GM19395 (cell line): ENCODE results near the gene LGR6.
"Not testable (repeated sequence)": the region's sequence is repeated elsewhere in the genome, so short reads cannot be mapped to it uniquely, and the experiment has no call there.

Source experiments
- ATAC-seq: cut with Tn5 transposase; IDR thresholded peaks from one replicate; pipeline ENCODE4 v1.9.1; 2021; ENCODE audit warnings: mild to moderate bottlenecking, moderate library complexity; ENCODE audit not compliant: unreplicated experiment

The LGR6 gene

GRCh38 chr1:202176949-202177927 is 16.4 kb upstream of the LGR6 start:
- ATAC-seq: no peak

GRCh38 chr1:202179828-202180750 is 13.5 kb upstream of the LGR6 start:
- no peak for ATAC-seq

- not testable (repeated sequence) for ATAC-seq
Observed at GRCh38 chr1:202180751-202181139, 12.9 kb upstream of the LGR6 start.

GRCh38 chr1:202181586-202181985 is 12.0 kb upstream of the LGR6 start:
- ATAC-seq: no peak

DNA sequence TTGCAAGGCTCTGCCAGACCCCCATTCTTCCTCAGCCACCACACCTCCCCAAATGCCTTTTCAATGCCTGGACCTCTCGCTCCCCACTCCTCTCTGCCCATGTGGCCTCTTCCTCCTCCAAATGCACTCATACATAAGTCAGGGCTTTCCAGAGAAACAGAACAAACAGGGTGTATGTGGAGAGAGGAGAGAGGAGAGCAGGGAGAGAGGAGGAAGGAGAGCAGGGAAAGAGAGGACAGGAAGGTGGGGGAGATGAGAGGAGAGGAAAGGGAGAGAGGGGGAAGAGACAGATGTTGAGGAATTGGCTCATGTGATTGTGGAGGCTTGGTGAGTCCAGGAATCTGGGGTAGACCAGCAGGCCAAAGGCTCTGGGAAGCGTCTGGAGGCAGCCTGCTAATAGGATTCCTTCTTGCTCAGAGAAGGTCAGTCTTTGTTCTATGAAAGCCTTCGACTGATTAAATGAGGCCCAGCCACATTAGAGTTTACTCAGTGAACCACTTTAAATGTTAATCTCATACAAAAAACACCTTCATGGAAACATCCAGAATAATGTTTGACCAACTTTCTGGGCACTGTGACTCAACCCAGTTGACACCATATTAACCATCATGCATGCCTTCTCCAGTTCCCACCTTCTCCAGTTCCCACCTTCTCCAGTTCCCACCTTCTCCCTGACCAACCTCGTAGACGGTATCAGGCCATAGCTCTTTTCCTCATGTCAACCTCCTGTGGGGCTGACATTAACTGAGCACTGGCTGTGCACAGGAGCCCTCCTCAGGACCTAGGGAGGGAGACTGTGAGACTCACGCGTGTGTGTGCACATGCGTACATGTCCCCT is 11.3 kb upstream of the LGR6 start:
- ATAC-seq: no peak

- no peak for ATAC-seq
Observed at GRCh38 chr1:202184750-202185460, 8.7 kb upstream of the LGR6 start.

DNA sequence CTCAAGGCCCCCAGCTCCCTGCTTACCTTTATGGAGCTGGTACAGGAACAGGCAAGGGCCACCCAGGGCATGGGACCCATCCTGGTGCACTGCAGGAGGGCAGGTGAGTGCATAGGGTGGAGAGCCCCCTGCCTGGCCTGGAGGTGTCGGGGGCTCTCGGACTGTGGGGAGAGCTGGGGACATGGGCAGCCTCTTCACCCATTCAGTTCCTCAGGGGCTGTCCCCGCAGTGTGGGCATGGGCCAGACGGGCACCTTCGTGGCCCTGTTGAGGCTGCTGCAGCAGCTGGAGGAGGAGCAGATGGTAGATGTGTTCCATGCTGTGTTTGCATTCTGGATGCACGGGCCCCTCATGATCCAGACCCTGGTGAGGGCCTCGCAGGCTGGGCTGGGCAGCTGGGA is 7.3 kb upstream of the LGR6 start:
- no peak for ATAC-seq

DNA sequence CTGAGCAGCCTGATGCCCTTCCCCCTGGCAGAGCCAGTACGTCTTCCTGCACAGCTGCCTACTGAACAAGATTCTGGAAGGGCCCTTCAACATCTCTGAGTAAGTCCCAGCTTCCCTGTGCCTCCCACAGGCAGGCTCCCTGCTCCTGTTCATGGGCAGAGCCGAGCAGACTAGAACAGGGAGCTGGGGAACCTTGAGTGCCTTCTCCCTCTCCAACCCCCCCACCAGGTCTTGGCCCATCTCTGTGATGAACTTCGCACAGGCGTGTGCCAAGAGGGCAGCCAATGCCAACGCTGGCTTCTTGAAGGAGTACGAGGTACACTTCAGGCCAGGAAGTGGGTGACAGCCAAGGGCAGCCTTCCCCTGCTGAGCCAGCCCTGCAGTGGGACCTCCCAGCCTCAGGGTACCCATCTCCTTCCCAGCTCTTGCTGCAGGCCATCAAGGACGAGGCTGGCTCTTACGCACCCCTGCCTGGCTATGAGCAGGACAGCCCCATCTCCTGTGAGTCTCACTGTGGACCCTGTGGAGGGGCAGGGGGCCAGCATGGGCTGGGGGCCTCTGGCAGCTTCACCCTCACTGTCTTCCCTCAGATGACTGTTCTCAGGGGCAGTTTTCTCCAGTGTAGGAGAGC is 6.4 kb upstream of the LGR6 start:
- ATAC-seq: no peak

- ATAC-seq: no peak
Observed at GRCh38 chr1:202187697-202188407, 5.7 kb upstream of the LGR6 start.

DNA sequence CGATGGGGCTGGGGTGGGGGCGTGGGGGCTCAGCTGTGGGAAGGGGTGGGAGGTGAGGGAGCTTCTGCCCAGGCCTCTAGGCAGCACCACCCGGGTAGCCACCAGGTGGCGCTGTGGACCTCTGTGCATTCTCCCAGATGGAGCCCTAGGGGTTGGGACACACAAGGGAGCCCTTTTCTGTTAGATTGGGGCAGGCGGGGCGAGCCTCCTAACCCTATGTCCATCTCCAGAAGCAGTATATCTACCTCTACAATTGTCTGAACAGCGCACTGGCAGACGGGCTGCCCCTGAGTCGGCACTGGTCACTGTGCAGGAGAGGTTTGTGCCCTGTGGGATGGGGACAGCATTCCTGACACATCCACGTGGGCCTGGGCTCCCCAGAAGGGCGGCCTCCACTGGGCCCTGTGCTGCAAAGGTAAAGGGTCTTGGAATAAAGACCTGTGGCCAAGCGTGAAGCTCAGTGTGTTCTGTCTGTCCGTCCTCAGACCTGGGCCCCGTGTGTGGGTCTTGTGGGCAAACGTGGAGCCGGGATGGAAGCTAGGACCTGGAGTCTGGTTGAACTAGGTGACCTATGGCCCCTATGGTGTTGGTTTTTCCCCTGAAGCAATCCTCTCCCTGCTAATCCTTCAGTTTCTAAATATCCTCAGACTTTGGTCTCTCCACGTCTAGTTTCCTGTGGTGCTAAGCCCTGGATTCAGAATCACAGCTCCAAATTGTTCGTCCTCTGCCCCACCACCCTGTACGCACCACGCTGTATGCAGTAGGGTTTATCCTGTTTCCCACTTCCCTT is 4.4 kb upstream of the LGR6 start:
- ATAC-seq: no peak

GRCh38 chr1:202189918-202190715 is 3.5 kb upstream of the LGR6 start:
- no peak for ATAC-seq

GRCh38 chr1:202191391-202191790 is 2.2 kb upstream of the LGR6 start:
- not testable (repeated sequence) for ATAC-seq

- ATAC-seq: no peak
Observed at GRCh38 chr1:202192770-202193613, 607 bp upstream of the LGR6 start.

GRCh38 chr1:202194328-202194648 is 689 bp downstream of the LGR6 start:
- ATAC-seq: no peak

GRCh38 chr1:202197653-202198365 is 4.2 kb downstream of the LGR6 start:
- ATAC-seq: no peak

DNA sequence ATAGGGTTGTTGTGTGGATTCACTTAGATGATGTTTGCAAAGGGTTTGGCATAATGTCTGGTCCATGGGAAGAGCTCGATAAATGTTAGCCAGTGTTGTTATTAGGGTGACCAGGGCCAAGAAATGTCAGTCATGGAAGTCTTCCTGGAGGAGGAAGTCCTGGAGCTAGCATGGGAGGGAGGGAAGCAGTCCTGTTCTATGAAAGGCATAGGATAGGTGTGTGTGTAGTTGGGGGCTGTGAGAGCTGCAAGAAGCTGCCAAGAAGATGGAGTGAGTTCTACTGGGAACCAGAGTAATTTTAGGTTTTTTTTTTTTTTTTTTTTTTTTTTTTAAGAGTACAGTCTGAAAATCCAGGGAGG is 4.7 kb downstream of the LGR6 start:
- no peak for ATAC-seq
